ENCODE measurements around the gene SEC24C.

- TF ChIP-seq, protein P1, sequence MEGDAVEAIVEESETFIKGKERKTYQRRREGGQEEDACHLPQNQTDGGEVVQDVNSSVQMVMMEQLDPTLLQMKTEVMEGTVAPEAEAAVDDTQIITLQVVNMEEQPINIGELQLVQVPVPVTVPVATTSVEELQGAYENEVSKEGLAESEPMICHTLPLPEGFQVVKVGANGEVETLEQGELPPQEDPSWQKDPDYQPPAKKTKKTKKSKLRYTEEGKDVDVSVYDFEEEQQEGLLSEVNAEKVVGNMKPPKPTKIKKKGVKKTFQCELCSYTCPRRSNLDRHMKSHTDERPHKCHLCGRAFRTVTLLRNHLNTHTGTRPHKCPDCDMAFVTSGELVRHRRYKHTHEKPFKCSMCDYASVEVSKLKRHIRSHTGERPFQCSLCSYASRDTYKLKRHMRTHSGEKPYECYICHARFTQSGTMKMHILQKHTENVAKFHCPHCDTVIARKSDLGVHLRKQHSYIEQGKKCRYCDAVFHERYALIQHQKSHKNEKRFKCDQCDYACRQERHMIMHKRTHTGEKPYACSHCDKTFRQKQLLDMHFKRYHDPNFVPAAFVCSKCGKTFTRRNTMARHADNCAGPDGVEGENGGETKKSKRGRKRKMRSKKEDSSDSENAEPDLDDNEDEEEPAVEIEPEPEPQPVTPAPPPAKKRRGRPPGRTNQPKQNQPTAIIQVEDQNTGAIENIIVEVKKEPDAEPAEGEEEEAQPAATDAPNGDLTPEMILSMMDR (IDR thresholded peaks at IDR 0.05; ENCODE audit: insufficient read depth, low read length) = no peak
- TF ChIP-seq, protein P2, sequence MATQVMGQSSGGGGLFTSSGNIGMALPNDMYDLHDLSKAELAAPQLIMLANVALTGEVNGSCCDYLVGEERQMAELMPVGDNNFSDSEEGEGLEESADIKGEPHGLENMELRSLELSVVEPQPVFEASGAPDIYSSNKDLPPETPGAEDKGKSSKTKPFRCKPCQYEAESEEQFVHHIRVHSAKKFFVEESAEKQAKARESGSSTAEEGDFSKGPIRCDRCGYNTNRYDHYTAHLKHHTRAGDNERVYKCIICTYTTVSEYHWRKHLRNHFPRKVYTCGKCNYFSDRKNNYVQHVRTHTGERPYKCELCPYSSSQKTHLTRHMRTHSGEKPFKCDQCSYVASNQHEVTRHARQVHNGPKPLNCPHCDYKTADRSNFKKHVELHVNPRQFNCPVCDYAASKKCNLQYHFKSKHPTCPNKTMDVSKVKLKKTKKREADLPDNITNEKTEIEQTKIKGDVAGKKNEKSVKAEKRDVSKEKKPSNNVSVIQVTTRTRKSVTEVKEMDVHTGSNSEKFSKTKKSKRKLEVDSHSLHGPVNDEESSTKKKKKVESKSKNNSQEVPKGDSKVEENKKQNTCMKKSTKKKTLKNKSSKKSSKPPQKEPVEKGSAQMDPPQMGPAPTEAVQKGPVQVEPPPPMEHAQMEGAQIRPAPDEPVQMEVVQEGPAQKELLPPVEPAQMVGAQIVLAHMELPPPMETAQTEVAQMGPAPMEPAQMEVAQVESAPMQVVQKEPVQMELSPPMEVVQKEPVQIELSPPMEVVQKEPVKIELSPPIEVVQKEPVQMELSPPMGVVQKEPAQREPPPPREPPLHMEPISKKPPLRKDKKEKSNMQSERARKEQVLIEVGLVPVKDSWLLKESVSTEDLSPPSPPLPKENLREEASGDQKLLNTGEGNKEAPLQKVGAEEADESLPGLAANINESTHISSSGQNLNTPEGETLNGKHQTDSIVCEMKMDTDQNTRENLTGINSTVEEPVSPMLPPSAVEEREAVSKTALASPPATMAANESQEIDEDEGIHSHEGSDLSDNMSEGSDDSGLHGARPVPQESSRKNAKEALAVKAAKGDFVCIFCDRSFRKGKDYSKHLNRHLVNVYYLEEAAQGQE (IDR thresholded peaks at IDR 0.05; ENCODE audit: insufficient replicate concordance, low read depth) = no peak
- TF ChIP-seq SPI1 (IDR thresholded peaks at IDR 0.05; ENCODE audit: borderline replicate concordance, low read depth) (no peak), GABPA (IDR thresholded peaks at IDR 0.05; ENCODE audit: low read depth) (no peak)
Measured at GRCh38 chr10:73734028-73734720, 10.0 kb upstream of the SEC24C start.

All from HL-60 (cell line).